Measurements from ENCODE around the gene MCTP1.

- TF ChIP-seq PPARA (CRISPR knock-in tag; IDR thresholded peaks at IDR 0.05; ENCODE audit: borderline replicate concordance) (no peak), ARNTL (CRISPR knock-in tag; IDR thresholded peaks at IDR 0.05; ENCODE audit: borderline replicate concordance, low read depth) (no peak), ZFP30 (CRISPR knock-in tag; IDR thresholded peaks at IDR 0.05) (no peak), ZNF565 (CRISPR knock-in tag; conservative IDR thresholded peaks at IDR 0.05; ENCODE audit: low read depth) (no peak), ZFP3 (CRISPR knock-in tag; IDR thresholded peaks at IDR 0.05) (no peak), PATZ1 (CRISPR knock-in tag; IDR thresholded peaks at IDR 0.05; ENCODE audit: borderline replicate concordance) (no peak), BACH2 (CRISPR knock-in tag; IDR thresholded peaks at IDR 0.05; ENCODE audit: borderline replicate concordance) (no peak)
Measured at GRCh38 chr5:94849821-94850736, 434.8 kb downstream of the MCTP1 start.

Measured in SK-N-SH treated with all-trans-retinoic acid at 6 μM for 48 hours (cell line).